Measurements from ENCODE around the gene BMPER. TPM values are rescaled to one million over a fixed set of nuclear protein-coding genes. Genes with fewer than 3 reads are reported as not detected.

BMPER gene
- total and polyA plus RNA-seq, 2 of the 8 experiments (the other 6 are each of a cell fraction or from before 2014, with no cell fraction given): 0.33 to 0.69 TPM

DNA sequence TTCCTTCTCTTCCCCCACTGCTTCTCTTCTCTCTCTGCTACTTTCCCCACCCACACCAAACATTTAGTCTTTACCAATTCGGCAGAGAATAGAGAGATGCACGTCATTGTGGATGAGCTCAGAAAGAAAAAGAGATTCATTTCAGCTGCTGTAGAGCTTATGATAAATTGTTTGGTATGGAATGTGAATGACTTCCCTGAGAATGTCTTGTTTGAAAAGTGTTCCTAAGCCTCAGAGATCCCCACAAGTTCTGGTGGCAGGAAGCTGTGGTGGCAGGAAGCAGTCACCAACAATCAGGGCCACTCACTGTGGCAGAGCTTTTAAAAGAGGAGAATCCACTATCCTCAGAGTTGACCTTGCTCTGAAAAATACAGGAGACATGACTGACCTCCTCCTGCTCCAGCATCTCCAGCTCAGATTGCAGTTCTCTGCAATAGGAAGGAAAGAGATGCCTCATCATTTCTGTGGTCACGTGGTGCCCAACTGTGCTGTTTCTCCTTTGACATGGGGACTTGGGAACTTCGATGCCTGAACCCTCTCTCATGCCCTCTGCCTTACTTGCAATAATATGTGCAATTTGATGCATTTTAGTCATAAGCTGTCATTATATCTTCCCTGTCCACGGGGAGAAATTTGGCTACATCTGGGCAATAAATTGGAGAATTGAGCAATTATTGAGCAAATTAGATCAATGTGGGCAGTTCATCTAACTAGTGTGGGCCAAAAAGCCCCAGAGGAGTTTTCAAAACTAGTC lies 76.5 kb downstream of the BMPER start (continued):
- TF ChIP-seq JUN (IDR thresholded peaks at IDR 0.05; ENCODE audit: low read depth, low read length) (no peak), NRF1 (IDR thresholded peaks at IDR 0.05; ENCODE audit: low read depth, low read length) (no peak), HDAC2 (IDR thresholded peaks at IDR 0.05; ENCODE audit: borderline replicate concordance in 1 of 2, low read depth in 2 of 2, low read length in 2 of 2) (no peak), RAD21 (IDR thresholded peaks at IDR 0.05 in 1 of 2, conservative IDR thresholded peaks at IDR 0.05 in 1 of 2; ENCODE audit: low read depth in 2 of 2, low read length in 2 of 2) (no peak), GTF2F1 (IDR thresholded peaks at IDR 0.05; ENCODE audit: borderline replicate concordance, low read depth, low read length) (no peak), RNF2 (IDR thresholded peaks at IDR 0.05; ENCODE audit: borderline replicate concordance, low read depth, low read length, missing control alignments, poor library complexity, severe bottlenecking) (no peak), SRF (IDR thresholded peaks at IDR 0.05; ENCODE audit: low read depth, low read length) (no peak), CHD7 (IDR thresholded peaks at IDR 0.05; ENCODE audit: insufficient replicate concordance, low read length) (no peak)

Measured in H1 (cell line).